ENCODE data around the gene GLE1. TPM values are rescaled to one million over a fixed set of nuclear protein-coding genes. Genes with fewer than 3 reads are reported as not detected.

Gene GLE1
- total and polyA plus RNA-seq, 2 donors (not counting 3 experiments of a cell fraction or from before 2014, with no cell fraction given) = 13.0 to 22.6 TPM

DNA sequence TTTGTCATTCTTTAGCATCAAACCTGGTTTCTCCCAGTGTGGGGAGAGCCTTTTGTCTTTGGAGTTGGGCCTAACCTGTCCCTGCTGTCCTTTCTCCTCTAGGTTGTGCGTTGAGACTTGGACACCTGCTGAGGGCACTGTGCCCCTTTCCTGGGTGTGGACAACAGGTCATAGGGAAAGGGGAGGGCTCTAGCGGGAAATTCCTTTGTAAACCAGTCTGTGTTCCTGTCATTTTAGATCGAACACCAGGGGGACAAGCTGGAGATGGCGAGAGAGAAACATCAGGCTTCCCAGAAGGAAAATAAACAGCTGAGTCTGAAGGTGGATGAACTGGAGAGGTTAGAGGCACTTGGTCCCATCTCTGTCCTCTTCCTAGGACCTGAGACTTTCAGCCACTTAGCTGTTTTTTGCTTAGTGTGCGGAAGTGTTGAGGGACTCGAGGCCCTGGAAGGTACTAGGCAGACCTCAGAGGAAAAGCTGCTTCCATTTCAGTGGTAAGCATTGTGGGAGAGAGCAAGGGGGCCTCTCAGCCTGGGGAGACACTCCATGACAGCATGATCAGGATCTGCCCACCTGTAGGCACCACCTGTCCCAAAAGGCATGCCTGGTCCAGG, 8.6 kb upstream of the GLE1 start:
- peak; percentile 8 for DNase-seq (ENCODE audit: low read depth, low spot score)
- H3K36me3 ChIP-seq (ENCODE audit: control insufficient read depth in 2 of 2, extremely low read depth in 1 of 2, insufficient read depth in 2 of 2, low read length in 2 of 2) = peaks cover 3 to 22% of the 10 kb centered on the region in 2 experiments
- no peak for TF ChIP-seq POLR2AphosphoS5 (IDR thresholded peaks at IDR 0.05; ENCODE audit: insufficient read depth, low read depth, low read length)
- TF ChIP-seq, protein P1, sequence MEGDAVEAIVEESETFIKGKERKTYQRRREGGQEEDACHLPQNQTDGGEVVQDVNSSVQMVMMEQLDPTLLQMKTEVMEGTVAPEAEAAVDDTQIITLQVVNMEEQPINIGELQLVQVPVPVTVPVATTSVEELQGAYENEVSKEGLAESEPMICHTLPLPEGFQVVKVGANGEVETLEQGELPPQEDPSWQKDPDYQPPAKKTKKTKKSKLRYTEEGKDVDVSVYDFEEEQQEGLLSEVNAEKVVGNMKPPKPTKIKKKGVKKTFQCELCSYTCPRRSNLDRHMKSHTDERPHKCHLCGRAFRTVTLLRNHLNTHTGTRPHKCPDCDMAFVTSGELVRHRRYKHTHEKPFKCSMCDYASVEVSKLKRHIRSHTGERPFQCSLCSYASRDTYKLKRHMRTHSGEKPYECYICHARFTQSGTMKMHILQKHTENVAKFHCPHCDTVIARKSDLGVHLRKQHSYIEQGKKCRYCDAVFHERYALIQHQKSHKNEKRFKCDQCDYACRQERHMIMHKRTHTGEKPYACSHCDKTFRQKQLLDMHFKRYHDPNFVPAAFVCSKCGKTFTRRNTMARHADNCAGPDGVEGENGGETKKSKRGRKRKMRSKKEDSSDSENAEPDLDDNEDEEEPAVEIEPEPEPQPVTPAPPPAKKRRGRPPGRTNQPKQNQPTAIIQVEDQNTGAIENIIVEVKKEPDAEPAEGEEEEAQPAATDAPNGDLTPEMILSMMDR (IDR thresholded peaks at IDR 0.05; ENCODE audit: extremely low read depth in 1 of 2, insufficient read depth in 1 of 2, low read depth in 1 of 2, low read length in 2 of 2) = peak in 1 of 2 donors; percentile 19
- FAIRE-seq = no peak
- H3K9me3 ChIP-seq (replicated peaks; ENCODE audit: control insufficient read depth, insufficient read depth, low read length) = no peaks in the 10 kb centered on the region
- H3K4me1 ChIP-seq (ENCODE audit: control insufficient read depth, extremely low read depth, insufficient read depth, low read length) = peaks cover 26% of the 10 kb centered on the region
- no peaks in the 10 kb centered on the region for H4K20me1 ChIP-seq (replicated peaks; ENCODE audit: control insufficient read depth, extremely low read depth, insufficient read depth, low read length)
- dilution Hi-C loops (cut with MboI; ENCODE audit: extremely low pct_ligation_motif_present, low sequenced_read_pairs) = no loop called here
- peak overlapping the region; percentile 29 for H3K27ac ChIP-seq (ENCODE audit: insufficient read depth, low read depth, low read length)
- ChIA-PET POLR2A (interaction anchor here (1.9 kb wide), 1 partner anchor 56 kb away, joined by 8 read pairs; the partner anchor contains the start of gene SPTAN1), CTCF (interaction anchor here (0.6 to 2.7 kb wide), 6 partner anchors 9 to 76 kb away, joined by 3 to 12 read pairs (median 3); partner anchors contain the start of gene GLE1)
- H3K27me3 ChIP-seq (ENCODE audit: control insufficient read depth in 2 of 2, insufficient read depth in 2 of 2, low read length in 2 of 2) = no peaks in the 10 kb centered on the region
- H3K79me2 ChIP-seq (ENCODE audit: control insufficient read depth, insufficient read depth, low read length) = no peaks in the 10 kb centered on the region
- no peak overlapping the region for H3K4me2 ChIP-seq (ENCODE audit: insufficient read depth, low read length)
- H2AFZ ChIP-seq (ENCODE audit: low read depth, low read length) = no peak overlapping the region
- no TSS peak for BruUV-seq (replicated peaks)
- no peak overlapping the region for H3K4me3 ChIP-seq (replicated peaks in 1 of 3; ENCODE audit: insufficient read depth in 1 of 3, low read depth in 1 of 3, low read length in 3 of 3)
- H3K9me1 ChIP-seq (replicated peaks; ENCODE audit: control insufficient read depth, extremely low read depth, insufficient read depth, low read length) = no peaks in the 10 kb centered on the region
- no peak overlapping the region for H3K9ac ChIP-seq (replicated peaks; ENCODE audit: extremely low read depth, insufficient read depth, low read length)
- intact Hi-C loops (cut with micrococcal nuclease) = loop anchor here (2.0 kb wide), 2 partner anchors 39 to 63 kb away; partner anchors contain the start of gene ODF2

Measured in endothelial cell of umbilical vein (primary cell).